Keratinocyte (primary cell): ENCODE data around the gene SMIM20. TPM values are rescaled to one million over a fixed set of nuclear protein-coding genes. Genes with fewer than 3 reads are reported as not detected.

Experiments
- DNase-seq: peaks from one replicate; pipeline ENCODE4 v3.0.0-alpha.2; 2011; ENCODE audit warnings: low read depth, missing footprints, low spot score
- FAIRE-seq: peaks from 2 replicates; lab custom pipeline; 2011; peaks lifted over from hg19 to GRCh38; lab: Jason Lieb, UNC
- H2AFZ ChIP-seq: 2 replicates; pipeline ENCODE4 v1.6.0; 2012; ENCODE audit warnings: low read length, control low read depth, inconsistent platforms; ENCODE audit not compliant: control insufficient read depth
- H3K27ac ChIP-seq: 2 replicates; pipeline ENCODE4 v1.5.1; 2011; ENCODE audit warnings: low read length; ENCODE audit not compliant: control insufficient read depth, insufficient read depth
- H3K27me3 ChIP-seq: 3 replicates; pipeline ENCODE4 v1.6.0; 2011; ENCODE audit warnings: low read length; ENCODE audit not compliant: control insufficient read depth, insufficient read depth; ENCODE audit errors: extremely low read depth
- H3K36me3 ChIP-seq, 2 experiments: 2 replicates in 1 of 2; 3 replicates in 1 of 2; pipeline ENCODE4 v1.5.1; 2011; ENCODE audit warnings: low read length in 2 of 2, mild to moderate bottlenecking in 1 of 2; ENCODE audit not compliant: control insufficient read depth in 2 of 2, insufficient read depth in 2 of 2; ENCODE audit errors: extremely low read depth in 1 of 2
- H3K4me1 ChIP-seq: 3 replicates; pipeline ENCODE4 v1.5.1; 2011; ENCODE audit warnings: low read length; ENCODE audit not compliant: control insufficient read depth, insufficient read depth; ENCODE audit errors: extremely low read depth
- H3K4me2 ChIP-seq: 3 replicates; pipeline ENCODE4 v1.6.0; 2011; ENCODE audit warnings: low read depth, low read length; ENCODE audit not compliant: control insufficient read depth, insufficient read depth; ENCODE audit errors: extremely low read depth
- H3K4me3 ChIP-seq, 3 experiments: fragments of 200-600 bp in 1 of 3; sonication (generic) in 1 of 3; 2 replicates in 2 of 3; 3 replicates in 1 of 3; pipeline ENCODE4 v1.5.1; 2011 to 2016; ENCODE audit warnings: low read length in 3 of 3, mild to moderate bottlenecking in 3 of 3, control low read depth in 2 of 3, inconsistent platforms in 1 of 3, low read depth in 1 of 3, mixed read lengths in 1 of 3, mixed run types in 1 of 3, moderate library complexity in 1 of 3; ENCODE audit not compliant: control insufficient read depth in 2 of 3, insufficient read depth in 2 of 3; ENCODE audit errors: extremely low read depth in 1 of 3
- H3K79me2 ChIP-seq: 2 replicates; pipeline ENCODE4 v1.6.0; 2012; ENCODE audit warnings: low read length; ENCODE audit not compliant: control insufficient read depth, insufficient read depth
- H3K9ac ChIP-seq: 3 replicates; pipeline ENCODE4 v1.6.0; 2011; ENCODE audit warnings: low read length; ENCODE audit not compliant: control insufficient read depth, insufficient read depth; ENCODE audit errors: extremely low read depth
- H3K9me1 ChIP-seq: 3 replicates; pipeline ENCODE4 v1.6.0; 2011; ENCODE audit warnings: low read length; ENCODE audit not compliant: control insufficient read depth, insufficient read depth; ENCODE audit errors: extremely low read depth
- H3K9me3 ChIP-seq: 2 replicates; pipeline ENCODE4 v1.5.1; 2012; ENCODE audit warnings: low read depth, low read length; ENCODE audit not compliant: control insufficient read depth
- H4K20me1 ChIP-seq: 3 replicates; pipeline ENCODE4 v1.6.0; 2011; ENCODE audit warnings: low read length; ENCODE audit not compliant: control insufficient read depth, insufficient read depth; ENCODE audit errors: extremely low read depth
- CTCF ChIP-seq, 3 experiments: IDR thresholded peaks in 1 of 3; conservative IDR thresholded peaks in 1 of 3; optimal IDR thresholded peaks in 1 of 3; 2 replicates in 2 of 3; 3 replicates in 1 of 3; pipeline versions ENCODE3 to v1.5.1; 2011; ENCODE audit warnings: low read length in 3 of 3, mild to moderate bottlenecking in 3 of 3, moderate library complexity in 2 of 3, control low read depth in 1 of 3, inconsistent platforms in 1 of 3; ENCODE audit not compliant: insufficient read depth in 2 of 3; ENCODE audit errors: extremely low read depth in 1 of 3
- EZH2 ChIP-seq: IDR thresholded peaks from one replicate; pipeline ENCODE4 v1.6.1; 2012; ENCODE audit warnings: inconsistent platforms, mild to moderate bottlenecking, low read length, moderate library complexity
- dilution Hi-C: fragments of 300-500 bp; cut with MboI; formaldehyde crosslinking; loops from one replicate; pipeline ENCODE4 v1.7.0; 2020; ENCODE audit warnings: low sequenced_read_pairs; ENCODE audit not compliant: extremely low pct_ligation_motif_present
- polyA plus RNA-seq, 5 experiments: library from polyadenylated mRNA; depleted of rRNA in 3 of 5; stranded (reverse) in 3 of 5; stranded (forward) in 1 of 5; unstranded in 1 of 5; fragments of >200 nt; gene quantifications; 1 replicate in 1 of 5; 2 replicates in 3 of 5; 3 replicates in 1 of 5; pipeline versions ENCODE4 v1.2.1 to v1.2.3, GENCODE V29; 2011 to 2012; ENCODE audit warnings: missing spikeins in 2 of 5, low read depth in 1 of 5, low replicate concordance in 1 of 5

SMIM20 gene
- polyA plus RNA-seq, 1 donor (not counting 4 experiments of a cell fraction or from before 2014, with no cell fraction given) = 29.5 TPM

- Histone ChIP-seq H3K4me2 (no peak overlapping the region), H3K9me3 (no peaks in the 10 kb centered on the region), H3K4me1 (no peaks in the 10 kb centered on the region), H3K9me1 (no peaks in the 10 kb centered on the region), H3K27ac (no peak overlapping the region), H3K79me2 (no peaks in the 10 kb centered on the region), H3K36me3 (no peaks in the 10 kb centered on the region), H3K4me3 (no peak overlapping the region), H3K9ac (no peak overlapping the region), H2AFZ (no peak overlapping the region), H3K27me3 (no peaks in the 10 kb centered on the region), H4K20me1 (no peaks in the 10 kb centered on the region)
- no peak for DNase-seq
- no peak for FAIRE-seq
- dilution Hi-C loops = no loop called here
- TF ChIP-seq EZH2 = no peak
- TF ChIP-seq CTCF (optimal IDR thresholded peaks at IDR 0.05 in 1 of 3, IDR thresholded peaks at IDR 0.05 in 1 of 3, conservative IDR thresholded peaks at IDR 0.05 in 1 of 3; ENCODE audit: extremely low read depth in 1 of 3, insufficient read depth in 2 of 3, low read length in 3 of 3) = no peak
Measured at GRCh38 chr4:25929298-25929686, 15.3 kb downstream of the SMIM20 start.

- no peak overlapping the region for H3K27ac ChIP-seq
- H3K4me3 ChIP-seq = no peak overlapping the region
- H3K27me3 ChIP-seq = no peaks in the 10 kb centered on the region
- H3K4me2 ChIP-seq = no peak overlapping the region
- no peaks in the 10 kb centered on the region for H3K9me3 ChIP-seq
- no peaks in the 10 kb centered on the region for H3K79me2 ChIP-seq
- dilution Hi-C loops = no loop called here
- H3K9me1 ChIP-seq = no peaks in the 10 kb centered on the region
- FAIRE-seq (no peak), DNase-seq (no peak)
- H3K36me3 ChIP-seq = no peaks in the 10 kb centered on the region
- H3K9ac ChIP-seq = no peak overlapping the region
- H2AFZ ChIP-seq = no peak overlapping the region
- no peaks in the 10 kb centered on the region for H4K20me1 ChIP-seq
- no peak for TF ChIP-seq EZH2
- no peaks in the 10 kb centered on the region for H3K4me1 ChIP-seq
Measured at GRCh38 chr4:25930731-25931354, 16.8 kb downstream of the SMIM20 start.

GRCh38 chr4:25936696-25937095 is 22.7 kb downstream of the SMIM20 start:
- DNase-seq = no peak
- Histone ChIP-seq H3K36me3 (no peaks in the 10 kb centered on the region), H3K79me2 (no peaks in the 10 kb centered on the region), H3K27ac (no peak overlapping the region), H3K9ac (no peak overlapping the region), H3K4me1 (no peaks in the 10 kb centered on the region), H4K20me1 (no peaks in the 10 kb centered on the region), H3K27me3 (no peaks in the 10 kb centered on the region), H3K9me3 (no peaks in the 10 kb centered on the region), H2AFZ (no peak overlapping the region), H3K9me1 (no peaks in the 10 kb centered on the region), H3K4me2 (no peak overlapping the region), H3K4me3 (no peak overlapping the region)
- dilution Hi-C loops = no loop called here
- no peak for FAIRE-seq
- no peak for TF ChIP-seq EZH2
- no peak for TF ChIP-seq CTCF (optimal IDR thresholded peaks at IDR 0.05 in 1 of 3, IDR thresholded peaks at IDR 0.05 in 1 of 3, conservative IDR thresholded peaks at IDR 0.05 in 1 of 3; ENCODE audit: extremely low read depth in 1 of 3, insufficient read depth in 2 of 3, low read length in 3 of 3)
